ENCODE results near the gene SLC25A26.
"Not testable (repeated sequence)": the region's sequence is repeated elsewhere in the genome, so short reads cannot be mapped to it uniquely, and the experiment has no call there.

Gene SLC25A26

GRCh38 chr3:66410976-66411375, 190.2 kb downstream of the SLC25A26 start:
- no peak for DNase-seq (ENCODE audit: low spot score)

- peak; percentile 16 for DNase-seq (ENCODE audit: low spot score)
These were observed 190.7 kb downstream of the SLC25A26 start for GRCh38 chr3:66411474-66411873.

- DNase-seq (ENCODE audit: low spot score) = no peak
These were observed 191.4 kb downstream of the SLC25A26 start for GRCh38 chr3:66411961-66412887.

GRCh38 chr3:66413151-66413751, 192.4 kb downstream of the SLC25A26 start:
- DNase-seq (ENCODE audit: low spot score) = peak; percentile 37

- no peak for DNase-seq (ENCODE audit: low spot score)
These were observed 194.0 kb downstream of the SLC25A26 start for GRCh38 chr3:66414846-66415245.

GRCh38 chr3:66415867-66416428, 195.1 kb downstream of the SLC25A26 start:
- DNase-seq (ENCODE audit: low spot score) = no peak

- DNase-seq (ENCODE audit: low spot score) = no peak
These were observed 195.9 kb downstream of the SLC25A26 start for GRCh38 chr3:66416556-66417304.

GRCh38 chr3:66418475-66418931, 197.7 kb downstream of the SLC25A26 start:
- DNase-seq (ENCODE audit: low spot score) = no peak

GRCh38 chr3:66419036-66419435, 198.2 kb downstream of the SLC25A26 start:
- no peak for DNase-seq (ENCODE audit: low spot score)

- DNase-seq (ENCODE audit: low spot score) = not testable (repeated sequence)
These were observed 200.3 kb downstream of the SLC25A26 start for GRCh38 chr3:66421144-66421543.

- not testable (repeated sequence) for DNase-seq (ENCODE audit: low spot score)
These were observed 201.1 kb downstream of the SLC25A26 start for GRCh38 chr3:66421893-66422292.

GRCh38 chr3:66423791-66424190, 203.0 kb downstream of the SLC25A26 start:
- DNase-seq (ENCODE audit: low spot score) = no peak

- DNase-seq (ENCODE audit: low spot score) = no peak
These were observed 204.2 kb downstream of the SLC25A26 start for GRCh38 chr3:66425032-66425431.

GRCh38 chr3:66425576-66426114, 204.8 kb downstream of the SLC25A26 start:
- no peak for DNase-seq (ENCODE audit: low spot score)

GRCh38 chr3:66426135-66426534, 205.3 kb downstream of the SLC25A26 start:
- no peak for DNase-seq (ENCODE audit: low spot score)

GRCh38 chr3:66427352-66427751, 206.6 kb downstream of the SLC25A26 start:
- DNase-seq (ENCODE audit: low spot score) = no peak

GRCh38 chr3:66427951-66428474, 207.2 kb downstream of the SLC25A26 start:
- DNase-seq (ENCODE audit: low spot score) = no peak

Data from kidney tubule cell (primary cell).